ENCODE measurements around the gene BNC1.
"Not testable (repeated sequence)": the region's sequence is repeated elsewhere in the genome, so short reads cannot be mapped to it uniquely, and the experiment has no call there.

BNC1 gene

DNA sequence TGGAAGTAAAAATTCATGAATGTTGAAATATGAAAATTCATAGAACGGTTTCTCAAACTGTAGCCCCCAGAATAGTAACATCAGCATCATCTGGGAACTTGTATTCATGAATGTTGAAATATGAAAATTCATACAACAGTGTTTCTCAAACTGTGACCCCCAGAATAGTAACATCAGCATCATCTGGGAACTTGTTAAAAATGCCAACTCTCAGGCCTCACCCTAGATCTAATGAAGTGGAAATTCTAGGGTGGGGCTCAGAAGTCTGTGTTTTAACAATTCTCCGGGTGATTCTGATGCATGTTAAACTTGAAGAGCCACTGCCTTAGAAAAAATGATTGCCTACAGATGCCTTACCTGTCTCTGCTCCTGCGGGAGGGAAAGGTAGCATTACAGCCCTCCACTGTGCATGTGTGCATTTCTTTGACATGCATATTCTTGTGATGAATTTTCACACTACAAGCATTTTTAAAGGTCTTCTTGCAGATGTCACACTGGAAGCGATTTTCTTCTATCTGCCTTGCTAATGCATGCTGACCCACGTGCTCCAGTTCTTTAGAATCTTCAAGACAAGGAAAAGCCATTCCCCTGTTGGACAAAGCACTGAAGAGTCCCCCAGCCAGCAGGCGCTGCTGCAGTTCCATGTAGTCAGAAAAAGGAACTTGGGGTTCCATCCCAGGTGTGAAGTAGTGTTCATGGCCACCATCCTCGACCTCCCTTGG is 21.7 kb downstream of the BNC1 start:
- DNase-seq (ENCODE audit: low read depth), result no peak
- H3K4me3 ChIP-seq (ENCODE audit: low read depth, low read length), result no peak overlapping the region
- TF ChIP-seq, protein P1, sequence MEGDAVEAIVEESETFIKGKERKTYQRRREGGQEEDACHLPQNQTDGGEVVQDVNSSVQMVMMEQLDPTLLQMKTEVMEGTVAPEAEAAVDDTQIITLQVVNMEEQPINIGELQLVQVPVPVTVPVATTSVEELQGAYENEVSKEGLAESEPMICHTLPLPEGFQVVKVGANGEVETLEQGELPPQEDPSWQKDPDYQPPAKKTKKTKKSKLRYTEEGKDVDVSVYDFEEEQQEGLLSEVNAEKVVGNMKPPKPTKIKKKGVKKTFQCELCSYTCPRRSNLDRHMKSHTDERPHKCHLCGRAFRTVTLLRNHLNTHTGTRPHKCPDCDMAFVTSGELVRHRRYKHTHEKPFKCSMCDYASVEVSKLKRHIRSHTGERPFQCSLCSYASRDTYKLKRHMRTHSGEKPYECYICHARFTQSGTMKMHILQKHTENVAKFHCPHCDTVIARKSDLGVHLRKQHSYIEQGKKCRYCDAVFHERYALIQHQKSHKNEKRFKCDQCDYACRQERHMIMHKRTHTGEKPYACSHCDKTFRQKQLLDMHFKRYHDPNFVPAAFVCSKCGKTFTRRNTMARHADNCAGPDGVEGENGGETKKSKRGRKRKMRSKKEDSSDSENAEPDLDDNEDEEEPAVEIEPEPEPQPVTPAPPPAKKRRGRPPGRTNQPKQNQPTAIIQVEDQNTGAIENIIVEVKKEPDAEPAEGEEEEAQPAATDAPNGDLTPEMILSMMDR (IDR thresholded peaks at IDR 0.05; ENCODE audit: insufficient read depth, low read depth, low read length, missing control alignments), result no peak

DNA sequence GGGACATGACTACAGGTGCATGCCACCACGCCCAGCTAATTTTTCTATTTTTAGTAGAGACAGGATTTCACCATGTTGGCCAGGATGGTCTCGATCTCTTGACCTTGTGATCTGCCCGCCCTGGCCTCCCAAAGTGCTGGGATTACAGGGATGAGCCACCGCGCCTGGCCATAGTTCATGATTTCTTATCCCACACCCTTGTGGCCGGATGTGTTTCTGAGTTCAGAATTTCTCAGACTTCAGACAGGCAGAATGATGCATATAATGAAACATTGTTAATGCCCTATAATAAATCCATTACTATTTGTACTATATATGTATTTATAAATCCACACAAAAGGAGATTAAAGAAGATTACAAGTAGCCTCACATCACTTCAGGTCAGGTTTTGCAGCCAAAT is 22.3 kb downstream of the BNC1 start:
- not testable (repeated sequence) for DNase-seq (ENCODE audit: low read depth); H3K4me3 ChIP-seq (ENCODE audit: low read depth, low read length)

DNA sequence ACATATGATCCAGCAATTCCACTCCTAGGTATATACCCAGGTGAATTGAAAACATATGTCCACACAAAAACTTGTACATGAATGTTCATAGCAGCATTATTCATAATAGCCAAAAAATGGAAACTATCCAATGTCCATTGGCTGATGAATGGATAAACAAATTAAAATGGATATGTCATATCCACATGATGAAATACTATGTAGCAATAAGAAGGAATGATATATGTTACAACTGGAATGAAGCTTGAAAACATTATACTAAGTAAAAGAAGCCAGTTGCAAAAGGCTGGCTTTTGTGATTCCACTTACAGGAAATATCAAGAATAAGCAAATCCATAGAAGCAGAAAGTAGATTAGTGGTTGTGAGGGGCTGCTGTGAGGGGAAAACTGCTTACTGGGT is 33.7 kb downstream of the BNC1 start:
- DNase-seq (ENCODE audit: low read depth), result no peak
- no peak overlapping the region for H3K4me3 ChIP-seq (ENCODE audit: low read depth, low read length)
- TF ChIP-seq, protein P1 (IDR thresholded peaks at IDR 0.05; ENCODE audit: insufficient read depth, low read depth, low read length, missing control alignments), result no peak

DNA sequence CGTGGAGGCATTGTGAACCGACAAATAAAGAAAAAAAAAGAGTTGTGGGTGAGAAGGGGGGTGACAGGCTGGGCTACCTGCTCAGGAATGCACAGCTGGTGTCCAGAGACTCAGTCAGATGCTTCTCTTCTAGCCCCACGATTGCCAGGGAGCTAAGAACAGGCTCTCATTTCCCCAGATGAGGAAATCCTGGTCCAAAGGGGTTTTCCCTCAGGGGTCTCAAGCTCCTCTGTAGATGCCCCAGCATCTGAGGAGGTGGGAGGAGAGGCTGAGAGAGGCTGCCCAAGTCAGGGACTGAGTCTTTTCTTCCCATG is 35.5 kb downstream of the BNC1 start:
- DNase-seq (ENCODE audit: low read depth), result no peak
- H3K4me3 ChIP-seq (ENCODE audit: low read depth, low read length), result no peak overlapping the region
- TF ChIP-seq, protein P1 (IDR thresholded peaks at IDR 0.05; ENCODE audit: insufficient read depth, low read depth, low read length, missing control alignments), result no peak

DNA sequence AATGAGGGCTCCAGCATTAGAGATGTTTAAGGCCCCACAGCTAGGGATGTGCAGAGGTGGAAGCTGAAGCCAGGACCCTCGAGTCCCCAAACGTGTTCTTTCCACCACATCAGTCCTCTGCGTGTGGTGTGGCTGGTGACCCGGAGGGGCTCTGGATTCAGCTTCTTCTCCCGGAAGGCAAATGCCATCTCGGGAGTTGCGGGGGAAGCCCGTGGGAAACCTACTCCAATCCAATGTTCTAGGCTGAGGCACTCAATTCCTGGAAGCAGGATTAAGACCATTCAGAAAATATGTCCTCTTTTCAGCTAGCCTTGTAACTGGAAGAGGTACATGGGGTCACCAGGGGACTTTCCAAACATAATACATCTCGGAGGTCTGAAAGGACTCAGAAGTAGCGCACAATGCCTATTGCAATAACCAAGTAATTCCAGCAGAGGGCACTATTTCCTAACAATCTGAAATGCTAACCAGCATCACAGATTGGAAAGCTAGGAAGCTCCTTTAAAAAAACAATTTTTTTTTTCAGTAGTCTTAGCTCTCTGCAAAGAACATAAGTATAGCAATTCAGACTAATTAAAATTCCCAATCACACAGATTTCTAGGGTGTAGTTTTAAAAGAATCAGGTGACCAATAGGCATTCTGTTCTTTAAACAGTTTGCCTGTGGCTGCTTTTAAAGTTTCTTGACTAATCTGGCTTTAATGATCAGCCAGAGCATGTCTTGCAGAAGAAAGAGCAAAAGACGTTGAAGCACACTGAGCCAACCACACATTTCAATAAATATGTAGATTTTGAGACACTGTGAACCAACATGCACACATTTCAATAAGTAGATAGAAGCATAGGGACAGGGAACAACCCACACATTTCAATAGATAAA is 36.1 kb downstream of the BNC1 start:
- peak; percentile 73 for DNase-seq (ENCODE audit: low read depth)
- no peak overlapping the region for H3K4me3 ChIP-seq (ENCODE audit: low read depth, low read length)
- TF ChIP-seq, protein P1 (IDR thresholded peaks at IDR 0.05; ENCODE audit: insufficient read depth, low read depth, low read length, missing control alignments), result peak; percentile 74

DNA sequence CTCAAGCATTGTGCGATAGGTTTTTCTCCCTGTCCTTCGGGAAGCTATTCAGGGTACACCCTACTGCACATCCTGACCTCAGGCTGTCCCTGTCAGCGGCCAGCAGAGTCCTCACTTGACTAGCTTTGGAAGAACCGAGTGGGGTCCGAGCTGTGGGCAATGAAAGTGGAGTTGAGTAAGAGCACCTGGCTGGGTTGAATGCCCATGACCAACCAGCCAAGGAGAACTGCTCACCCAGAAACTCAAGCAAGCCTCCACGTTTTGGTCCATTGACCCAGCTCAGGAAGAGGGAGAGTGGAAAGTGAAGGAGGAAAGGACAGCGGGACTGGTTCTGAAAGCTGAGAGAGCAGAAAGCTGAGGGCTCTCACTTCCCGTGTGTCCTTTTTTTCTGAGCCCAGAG is 40.8 kb downstream of the BNC1 start:
- TF ChIP-seq, protein P1 (IDR thresholded peaks at IDR 0.05; ENCODE audit: insufficient read depth, low read depth, low read length, missing control alignments), result no peak
- H3K4me3 ChIP-seq (ENCODE audit: low read depth, low read length), result no peak overlapping the region
- DNase-seq (ENCODE audit: low read depth), result no peak

DNA sequence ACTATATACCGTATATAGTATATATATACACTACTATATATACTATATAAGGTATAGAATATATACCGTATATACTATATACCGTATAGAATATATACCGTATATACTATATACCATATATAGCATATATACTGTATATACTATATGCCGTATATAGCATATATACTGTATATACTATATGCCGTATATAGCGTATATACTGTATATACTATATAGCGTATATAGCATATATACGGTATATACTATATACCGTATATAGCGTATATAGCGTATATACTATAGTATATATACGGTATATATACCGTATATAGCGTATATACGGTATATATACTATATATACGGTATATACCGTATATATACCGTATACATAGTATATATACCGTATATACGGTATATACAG is 54.2 kb downstream of the BNC1 start:
- TF ChIP-seq, protein P1 (IDR thresholded peaks at IDR 0.05; ENCODE audit: insufficient read depth, low read depth, low read length, missing control alignments), result no peak
- H3K4me3 ChIP-seq (ENCODE audit: low read depth, low read length), result no peak overlapping the region
- no peak for DNase-seq (ENCODE audit: low read depth)
